AG20443 (cell line): ENCODE measurements around the gene EPHB1.

Experiments
- DNase-seq: peaks from one replicate; pipeline ENCODE4 v3.0.0; 2012; ENCODE audit warnings: low spot score, mixed read lengths

EPHB1 gene

GRCh38 chr3:134850761-134851160 is 55.7 kb downstream of the EPHB1 start:
- no peak for DNase-seq

GRCh38 chr3:134852132-134852531 is 57.1 kb downstream of the EPHB1 start:
- DNase-seq, result no peak

DNA sequence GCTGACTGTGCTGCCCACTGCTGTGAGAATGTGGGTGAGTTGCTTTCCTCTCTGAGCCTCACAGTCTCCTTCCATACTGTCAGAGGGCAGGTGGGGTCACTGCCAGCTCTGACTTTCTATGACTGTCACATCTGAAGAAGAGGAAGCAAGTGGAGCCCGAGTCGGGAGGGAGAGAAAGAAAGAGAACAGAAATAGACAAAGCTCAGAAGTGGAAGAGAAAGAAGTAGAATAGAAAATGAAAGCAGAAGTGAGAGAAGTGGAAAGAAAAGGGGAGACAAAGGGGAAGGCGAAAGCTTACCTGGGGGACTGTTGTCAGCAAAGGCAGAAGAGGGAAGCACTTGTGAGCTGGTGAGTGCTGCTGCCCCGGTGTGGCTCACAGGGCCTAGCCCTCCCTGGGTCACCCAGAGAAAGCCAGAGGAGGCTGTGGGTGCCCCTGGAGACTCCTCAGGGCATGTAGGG is 57.9 kb downstream of the EPHB1 start:
- no peak for DNase-seq

DNA sequence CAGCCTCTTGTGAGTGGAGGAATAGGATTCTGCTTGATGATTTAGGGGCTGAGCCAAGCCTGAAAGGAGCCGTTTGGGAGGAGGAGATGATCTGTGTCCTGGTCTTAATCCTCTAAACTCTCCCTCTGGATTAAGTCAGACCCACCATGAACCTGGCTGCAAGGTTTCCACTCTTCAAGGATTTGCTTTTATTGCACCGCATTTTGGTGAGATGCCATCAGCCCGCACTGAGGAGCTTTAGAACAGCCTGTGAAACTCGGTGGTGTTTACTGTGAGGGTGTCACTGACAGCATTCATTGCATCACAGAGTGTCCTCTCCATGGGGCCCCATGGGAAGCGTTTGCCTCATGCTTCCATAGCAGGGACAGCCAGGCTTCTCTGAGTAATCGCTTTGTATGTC is 59.2 kb downstream of the EPHB1 start:
- DNase-seq, result no peak

GRCh38 chr3:134857356-134857755 is 62.3 kb downstream of the EPHB1 start:
- no peak for DNase-seq

- no peak for DNase-seq
These were observed 62.8 kb downstream of the EPHB1 start for GRCh38 chr3:134857776-134858362.

DNA sequence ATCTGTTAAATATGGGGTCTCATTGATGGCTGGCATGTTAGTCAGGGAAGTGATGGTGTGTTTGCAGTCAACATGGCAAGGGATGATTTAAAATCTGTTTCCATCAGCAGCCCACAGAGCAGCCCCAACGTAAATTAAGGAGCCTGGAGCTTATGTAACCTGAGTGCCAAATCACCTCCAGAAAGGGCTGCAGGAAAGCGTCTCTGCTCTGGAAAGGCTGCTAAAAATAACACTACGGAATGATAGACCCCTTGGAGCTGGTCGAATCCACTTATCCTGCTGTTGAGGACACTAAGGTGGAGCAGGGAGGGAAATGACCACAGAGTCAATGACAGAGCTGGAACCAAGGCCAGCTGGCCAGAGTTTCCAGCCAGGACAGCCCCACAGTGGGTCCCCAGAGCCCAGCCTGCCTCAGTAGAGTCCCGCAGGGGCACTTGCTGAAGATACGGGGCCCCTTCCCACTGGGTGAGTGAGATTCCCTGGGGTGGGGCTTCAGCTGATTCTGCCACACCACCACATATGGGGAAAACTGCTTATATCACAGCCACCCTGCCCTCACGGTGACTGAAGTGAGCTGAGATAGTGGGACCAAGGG is 63.5 kb downstream of the EPHB1 start:
- no peak for DNase-seq

DNA sequence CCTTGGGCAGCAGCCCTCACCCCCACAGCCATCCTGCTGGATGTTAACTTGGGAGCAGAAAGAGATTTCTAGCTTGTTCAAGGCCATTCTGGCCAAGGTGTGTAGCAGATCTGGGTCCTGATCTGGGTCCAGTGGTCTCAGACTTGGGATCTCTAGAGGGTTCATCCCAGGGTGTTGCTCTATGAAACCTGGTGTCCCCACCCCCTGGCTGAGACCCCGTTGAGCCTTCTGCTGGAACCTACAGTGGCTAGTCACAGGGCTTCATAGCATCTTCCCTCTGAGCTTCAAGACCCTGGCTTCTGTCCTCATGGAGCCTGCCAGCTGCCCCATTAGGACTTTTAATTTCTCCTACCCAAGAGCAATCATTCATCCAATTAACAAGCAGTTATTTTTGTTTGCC is 64.3 kb downstream of the EPHB1 start:
- DNase-seq, result no peak

GRCh38 chr3:134860141-134860540 is 65.1 kb downstream of the EPHB1 start:
- no peak for DNase-seq

- DNase-seq, result no peak
These were observed 68.9 kb downstream of the EPHB1 start for GRCh38 chr3:134863915-134864314.

- DNase-seq, result peak; percentile 33
These were observed 69.6 kb downstream of the EPHB1 start for GRCh38 chr3:134864636-134865035.

DNA sequence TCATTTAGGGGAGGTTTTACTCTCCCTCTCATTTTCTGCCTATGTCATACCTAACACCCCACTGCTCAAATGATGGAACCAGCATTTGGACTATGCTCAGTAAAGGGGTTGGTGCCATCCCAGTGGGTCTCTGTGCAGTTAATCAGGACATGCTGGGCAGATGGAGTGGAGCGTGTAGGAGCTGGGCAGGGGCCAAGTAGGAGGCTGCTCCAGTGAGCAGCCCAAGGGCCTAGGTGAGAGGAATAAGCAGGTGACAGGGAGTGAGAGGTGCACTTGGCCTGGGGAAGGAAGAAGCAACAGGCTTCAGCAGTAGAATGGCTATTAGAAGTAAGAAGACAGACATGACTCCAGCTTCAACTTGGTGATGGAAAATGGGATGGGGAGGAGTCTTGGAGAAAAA is 72.2 kb downstream of the EPHB1 start:
- DNase-seq, result no peak

- no peak for DNase-seq
These were observed 74.2 kb downstream of the EPHB1 start for GRCh38 chr3:134869153-134869726.

DNA sequence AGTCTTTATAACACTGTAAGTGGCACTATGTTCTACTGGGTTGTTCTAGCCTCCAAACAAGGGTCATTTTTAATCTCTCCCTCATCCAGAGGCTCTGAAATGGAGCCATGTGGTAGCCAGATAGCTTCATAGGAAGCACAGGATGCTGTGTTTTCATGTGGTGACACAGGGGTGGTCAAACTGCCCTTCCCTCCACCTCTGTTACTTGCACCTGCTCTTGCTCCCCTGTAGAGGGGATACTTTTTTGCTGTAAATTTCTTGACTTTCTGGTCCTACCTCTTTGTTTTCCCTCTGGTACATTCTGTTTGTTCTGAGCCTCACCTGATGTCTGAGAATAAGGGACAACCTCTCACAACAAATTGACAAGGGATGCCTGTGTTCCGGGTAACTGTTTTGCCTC is 76.8 kb downstream of the EPHB1 start:
- no peak for DNase-seq

GRCh38 chr3:134872440-134873388 is 77.7 kb downstream of the EPHB1 start:
- DNase-seq, result no peak

- DNase-seq, result no peak
These were observed 78.7 kb downstream of the EPHB1 start for GRCh38 chr3:134873789-134874188.

DNA sequence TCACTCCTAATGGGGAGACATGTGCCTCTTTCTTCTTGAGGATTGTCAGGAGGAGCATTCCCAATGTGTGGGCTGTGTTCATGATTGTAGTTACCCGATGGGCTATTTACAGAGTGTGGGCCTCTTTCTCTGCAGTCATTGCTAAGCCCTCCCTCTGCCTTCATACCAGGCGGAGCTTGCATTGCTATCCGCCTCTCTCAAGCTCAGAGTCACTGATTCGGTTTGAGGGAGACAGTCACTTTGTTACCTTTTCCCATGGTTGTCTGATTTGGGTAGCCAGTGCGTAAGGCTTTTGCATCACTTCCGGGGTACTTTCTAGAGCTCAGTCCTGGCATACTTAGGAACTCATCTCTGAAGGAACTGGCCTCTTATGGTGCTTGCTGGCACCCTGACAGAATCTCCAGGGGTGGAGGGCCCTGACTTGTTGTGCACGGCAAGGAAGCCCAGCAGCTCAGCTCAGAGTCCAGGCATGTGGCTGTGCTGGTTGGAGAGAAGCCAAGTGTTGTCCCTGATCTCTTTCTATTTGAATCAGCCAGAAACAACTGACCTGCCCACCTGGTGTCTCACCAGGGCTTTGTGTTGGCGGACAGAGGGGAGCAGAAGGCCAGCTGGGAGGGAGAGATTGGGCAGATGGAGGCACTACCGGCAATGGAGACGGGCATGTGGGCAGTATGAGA is 79.8 kb downstream of the EPHB1 start:
- peak; percentile 28 for DNase-seq

- DNase-seq, result no peak
These were observed 81.8 kb downstream of the EPHB1 start for GRCh38 chr3:134876836-134877235.

DNA sequence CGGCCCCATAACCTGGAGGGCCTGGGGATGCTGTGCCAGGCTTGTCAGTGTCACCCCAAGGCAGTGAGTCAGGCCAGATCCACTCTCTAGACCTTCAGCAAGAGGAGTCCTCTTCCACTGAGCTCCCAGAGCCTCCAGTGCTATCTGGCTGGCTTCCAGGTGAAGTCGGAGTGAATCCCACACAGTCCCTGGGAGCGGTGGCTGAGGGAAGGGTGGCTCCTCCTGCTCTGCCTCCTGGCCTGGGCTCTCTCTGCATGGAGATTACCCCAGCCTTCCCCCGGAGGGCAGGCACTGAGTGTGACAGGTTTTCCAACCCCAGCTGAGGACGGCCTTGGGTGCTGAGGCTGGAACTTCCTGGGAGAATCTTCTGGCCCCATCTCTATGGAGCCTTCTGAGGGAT is 82.7 kb downstream of the EPHB1 start:
- no peak for DNase-seq

GRCh38 chr3:134879990-134880389 is 84.9 kb downstream of the EPHB1 start:
- DNase-seq, result no peak

DNA sequence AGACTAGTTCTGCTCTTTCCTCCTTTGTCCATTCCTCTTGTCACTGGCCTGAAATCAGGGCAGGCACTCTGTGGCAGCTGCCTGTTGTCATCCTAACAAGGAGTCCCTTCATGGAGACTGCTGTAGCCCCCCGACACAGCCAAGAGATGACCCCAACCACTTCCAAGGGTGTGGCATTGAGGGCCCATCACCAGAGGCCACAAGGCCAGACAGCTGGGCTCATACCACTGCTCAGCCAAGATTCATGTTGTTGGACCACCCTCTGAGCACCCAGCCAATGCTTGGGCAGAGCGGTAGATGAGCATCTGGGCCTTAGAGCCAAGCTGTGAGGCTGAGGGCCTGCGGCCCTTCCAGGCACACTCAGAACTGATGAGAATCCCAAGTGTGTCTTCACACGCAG is 85.4 kb downstream of the EPHB1 start:
- no peak for DNase-seq

DNA sequence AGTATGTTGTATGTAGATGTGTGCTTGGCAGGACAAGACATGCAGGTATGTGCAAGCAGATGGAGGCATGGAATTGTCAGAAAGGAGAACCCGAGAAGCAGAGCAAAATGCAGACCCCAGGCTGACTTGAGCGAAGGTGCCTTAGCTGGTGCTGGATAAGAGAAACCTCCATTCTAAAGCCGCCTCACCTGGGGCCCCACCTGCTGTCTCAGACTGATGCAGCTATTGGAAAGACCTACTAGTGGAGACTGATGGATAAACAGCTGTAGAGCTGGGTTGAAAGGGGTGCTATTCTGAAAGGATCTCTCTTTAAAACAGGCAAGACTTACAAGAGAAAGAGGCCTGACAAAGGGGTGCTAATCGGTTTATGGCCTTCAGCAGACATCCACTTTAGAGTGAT is 86.2 kb downstream of the EPHB1 start:
- DNase-seq, result no peak
